ENCODE results near the gene CDHR4.

Gene CDHR4

DNA sequence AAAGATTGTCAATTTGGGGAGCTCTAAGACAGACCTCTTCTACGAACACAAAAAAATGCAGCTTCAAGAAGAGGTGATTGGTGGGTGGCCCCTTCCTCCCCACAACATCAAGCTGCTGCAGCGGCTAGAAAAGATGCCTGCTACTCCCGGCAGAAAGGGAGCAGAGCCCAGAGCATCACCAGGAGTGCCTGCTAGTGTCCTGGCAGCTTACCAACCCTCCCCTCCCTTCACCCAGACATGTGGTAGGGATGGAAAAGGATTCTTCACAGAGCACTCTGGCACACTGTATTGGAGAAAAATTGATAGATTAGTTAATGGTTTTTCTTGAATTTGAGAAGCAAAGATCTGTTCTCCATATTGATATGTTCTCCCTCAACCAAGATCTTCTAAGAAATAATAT lies 24.1 kb downstream of the CDHR4 start:
- no peak overlapping the region for H3K4me3 ChIP-seq (ENCODE audit: low read length)
- TF ChIP-seq, protein P1, sequence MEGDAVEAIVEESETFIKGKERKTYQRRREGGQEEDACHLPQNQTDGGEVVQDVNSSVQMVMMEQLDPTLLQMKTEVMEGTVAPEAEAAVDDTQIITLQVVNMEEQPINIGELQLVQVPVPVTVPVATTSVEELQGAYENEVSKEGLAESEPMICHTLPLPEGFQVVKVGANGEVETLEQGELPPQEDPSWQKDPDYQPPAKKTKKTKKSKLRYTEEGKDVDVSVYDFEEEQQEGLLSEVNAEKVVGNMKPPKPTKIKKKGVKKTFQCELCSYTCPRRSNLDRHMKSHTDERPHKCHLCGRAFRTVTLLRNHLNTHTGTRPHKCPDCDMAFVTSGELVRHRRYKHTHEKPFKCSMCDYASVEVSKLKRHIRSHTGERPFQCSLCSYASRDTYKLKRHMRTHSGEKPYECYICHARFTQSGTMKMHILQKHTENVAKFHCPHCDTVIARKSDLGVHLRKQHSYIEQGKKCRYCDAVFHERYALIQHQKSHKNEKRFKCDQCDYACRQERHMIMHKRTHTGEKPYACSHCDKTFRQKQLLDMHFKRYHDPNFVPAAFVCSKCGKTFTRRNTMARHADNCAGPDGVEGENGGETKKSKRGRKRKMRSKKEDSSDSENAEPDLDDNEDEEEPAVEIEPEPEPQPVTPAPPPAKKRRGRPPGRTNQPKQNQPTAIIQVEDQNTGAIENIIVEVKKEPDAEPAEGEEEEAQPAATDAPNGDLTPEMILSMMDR (conservative IDR thresholded peaks at IDR 0.05; ENCODE audit: low read depth, low read length): no peak
- DNase-seq (ENCODE audit: low read depth): no peak

GRCh38 chr3:49772703-49773102 lies 27.0 kb downstream of the CDHR4 start:
- DNase-seq (ENCODE audit: low read depth): no peak
- TF ChIP-seq, protein P1 (conservative IDR thresholded peaks at IDR 0.05; ENCODE audit: low read depth, low read length): no peak
- H3K4me3 ChIP-seq (ENCODE audit: low read length): no peak overlapping the region

GRCh38 chr3:49771340-49771938 lies 28.2 kb downstream of the CDHR4 start:
- TF ChIP-seq, protein P1 (conservative IDR thresholded peaks at IDR 0.05; ENCODE audit: low read depth, low read length): no peak
- no peak for DNase-seq (ENCODE audit: low read depth)
- no peak overlapping the region for H3K4me3 ChIP-seq (ENCODE audit: low read length)

GRCh38 chr3:49769926-49770325 lies 29.7 kb downstream of the CDHR4 start:
- no peak overlapping the region for H3K4me3 ChIP-seq (ENCODE audit: low read length)
- TF ChIP-seq, protein P1 (conservative IDR thresholded peaks at IDR 0.05; ENCODE audit: low read depth, low read length): no peak
- DNase-seq (ENCODE audit: low read depth): no peak

DNA sequence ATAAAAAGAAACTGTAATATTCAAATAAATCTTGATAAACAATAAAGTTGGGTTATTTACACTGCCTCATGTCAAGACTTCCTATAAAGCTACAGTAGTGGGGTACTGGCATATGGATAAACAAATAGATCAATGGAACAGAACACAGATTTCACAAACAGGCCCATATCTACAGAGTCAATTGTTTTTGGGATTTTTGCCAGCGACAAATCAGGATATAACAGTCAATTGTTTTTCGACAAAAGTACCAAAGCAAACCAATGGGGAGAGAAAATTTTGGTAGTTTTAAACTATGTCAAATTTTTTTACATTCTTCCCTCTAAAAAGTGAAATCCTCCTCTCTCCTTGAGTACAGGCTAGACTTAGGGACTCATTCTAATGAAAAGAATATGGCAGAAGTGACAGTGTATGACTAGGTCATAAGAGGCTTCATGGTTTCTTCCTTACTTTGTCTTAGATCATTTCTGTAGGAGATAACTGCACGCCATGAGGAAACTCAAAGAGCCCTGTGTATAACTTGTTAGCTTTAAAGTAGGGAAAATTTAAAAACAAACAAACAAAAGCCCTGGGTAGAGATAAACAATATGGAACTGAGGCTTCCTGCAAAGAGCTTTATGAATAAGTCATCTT lies 30.3 kb downstream of the CDHR4 start:
- TF ChIP-seq, protein P1 (conservative IDR thresholded peaks at IDR 0.05; ENCODE audit: low read depth, low read length): no peak
- no peak for DNase-seq (ENCODE audit: low read depth)
- no peak overlapping the region for H3K4me3 ChIP-seq (ENCODE audit: low read length)

GRCh38 chr3:49763981-49764380 lies 35.7 kb downstream of the CDHR4 start:
- DNase-seq (ENCODE audit: low read depth): no peak
- TF ChIP-seq, protein P1 (conservative IDR thresholded peaks at IDR 0.05; ENCODE audit: low read depth, low read length): no peak
- no peak overlapping the region for H3K4me3 ChIP-seq (ENCODE audit: low read length)

DNA sequence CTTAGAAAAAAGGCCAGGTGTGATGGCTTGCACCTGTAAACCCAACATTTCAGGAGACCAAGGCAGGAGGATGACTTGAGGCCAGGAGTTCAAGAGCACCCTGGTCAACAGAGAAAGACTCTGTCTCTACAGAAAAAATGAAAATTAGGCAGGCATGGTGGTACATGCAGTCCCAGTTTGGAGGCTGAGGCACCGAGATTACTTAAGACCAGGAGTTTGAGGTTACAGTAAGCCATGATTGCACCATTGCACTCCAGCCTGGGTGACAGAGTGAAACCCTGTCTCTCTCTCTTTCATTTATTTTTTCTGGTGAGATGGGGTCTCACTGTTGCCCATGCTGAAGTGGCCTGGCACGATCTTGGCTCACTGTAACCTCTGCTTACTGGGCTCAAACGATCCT lies 38.0 kb downstream of the CDHR4 start:
- TF ChIP-seq, protein P1 (conservative IDR thresholded peaks at IDR 0.05; ENCODE audit: low read depth, low read length): no peak
- no peak overlapping the region for H3K4me3 ChIP-seq (ENCODE audit: low read length)
- DNase-seq (ENCODE audit: low read depth): no peak

Data from retinal pigment epithelial cell (primary cell).